Natural killer cell (primary cell): ENCODE measurements around the gene DHRS4. TPM values are rescaled to one million over a fixed set of nuclear protein-coding genes. Genes with fewer than 3 reads are reported as not detected.

ENCODE experiments used
- ATAC-seq, 3 donors: fragments of 150-1000 bp in 2 of 3; fragments of 200-7000 bp in 1 of 3; cut with Tn5 transposase; 1 replicate in 1 of 3; 2 replicates in 2 of 3; pipeline ENCODE4 v1.10.0; 2021; ENCODE audit warnings: mild to moderate bottlenecking in 2 of 3, moderate library complexity in 2 of 3
- DNase-seq, 2 donors: peaks; one replicate each; pipeline versions ENCODE4 v3.0.0 to v3.0.0-alpha.2; 2013 to 2021; ENCODE audit warnings: mixed read lengths in 1 of 2
- H3K27ac ChIP-seq: one replicate; pipeline ENCODE4 v1.5.1; 2013; ENCODE audit warnings: mild to moderate bottlenecking, low read length
- H3K27me3 ChIP-seq: one replicate; pipeline ENCODE4 v1.6.1; 2013; ENCODE audit warnings: low read length; ENCODE audit not compliant: control insufficient read depth, insufficient read depth
- H3K36me3 ChIP-seq: one replicate; pipeline ENCODE4 v1.6.1; 2013; ENCODE audit warnings: low read length; ENCODE audit not compliant: control insufficient read depth, insufficient read depth
- H3K4me1 ChIP-seq: one replicate; pipeline ENCODE4 v1.6.1; 2013; ENCODE audit warnings: low read length; ENCODE audit not compliant: control insufficient read depth, insufficient read depth
- H3K4me3 ChIP-seq: one replicate; pipeline ENCODE4 v1.5.1; 2013; ENCODE audit warnings: low read length
- H3K9me3 ChIP-seq: one replicate; pipeline ENCODE4 v1.6.1; 2013; ENCODE audit warnings: low read length; ENCODE audit not compliant: control insufficient read depth, insufficient read depth
- H3K27ac Mint-ChIP-seq, 2 donors: one replicate each; pipeline ENCODE4 v1.8.0; 2022; ENCODE audit warnings: mild to moderate bottlenecking in 2 of 2, mixed read lengths in 2 of 2, moderate library complexity in 1 of 2
- H3K27me3 Mint-ChIP-seq, 2 donors: one replicate each; pipeline ENCODE4 v1.8.0; 2022; ENCODE audit warnings: low read depth in 2 of 2, mixed read lengths in 2 of 2
- H3K36me3 Mint-ChIP-seq: one replicate; pipeline ENCODE4 v1.8.0; 2022; ENCODE audit warnings: mixed read lengths
- H3K4me1 Mint-ChIP-seq, 2 donors: one replicate each; pipeline ENCODE4 v1.8.0; 2022; ENCODE audit warnings: mixed read lengths in 2 of 2
- H3K4me3 Mint-ChIP-seq: one replicate; pipeline ENCODE4 v1.8.0; 2022; ENCODE audit warnings: mild to moderate bottlenecking, moderate library complexity, mixed read lengths
- H3K9me3 Mint-ChIP-seq, 2 donors: one replicate each; pipeline ENCODE4 v1.8.0; 2022; ENCODE audit warnings: mixed read lengths in 2 of 2
- CTCF ChIP-seq: fragments of 200-600 bp; IDR thresholded peaks from one replicate; pipeline ENCODE4 v1.8.0; 2022; ENCODE audit warnings: antibody characterized with exemption
- WGBS: methylation state at CpG from one replicate; pipeline ENCODE4 v1.1.7; 2013; ENCODE audit warnings: missing lambda C conversion rate; ENCODE audit not compliant: insufficient coverage; 5-methylcytosine and 5-hydroxymethylcytosine counted together
- intact Hi-C: fragments of 100-400 bp; cut with micrococcal nuclease; formaldehyde crosslinking; loops from one replicate; pipeline ENCODE4 v1.14.2; 2022
- total RNA-seq, 4 donors: library from RNA; stranded (reverse); fragments of 120-200 nt in 1 of 4; gene quantifications; one replicate each; pipeline versions ENCODE4 v1.2.3 to v1.2.4, GENCODE V29; 2013 to 2022

The DHRS4 gene
- total RNA-seq, 3 donors from 2014 or later (not counting 1 experiment from before 2014, with no cell fraction given), result 7.5 to 10.1 (median 9.9) TPM

DNA sequence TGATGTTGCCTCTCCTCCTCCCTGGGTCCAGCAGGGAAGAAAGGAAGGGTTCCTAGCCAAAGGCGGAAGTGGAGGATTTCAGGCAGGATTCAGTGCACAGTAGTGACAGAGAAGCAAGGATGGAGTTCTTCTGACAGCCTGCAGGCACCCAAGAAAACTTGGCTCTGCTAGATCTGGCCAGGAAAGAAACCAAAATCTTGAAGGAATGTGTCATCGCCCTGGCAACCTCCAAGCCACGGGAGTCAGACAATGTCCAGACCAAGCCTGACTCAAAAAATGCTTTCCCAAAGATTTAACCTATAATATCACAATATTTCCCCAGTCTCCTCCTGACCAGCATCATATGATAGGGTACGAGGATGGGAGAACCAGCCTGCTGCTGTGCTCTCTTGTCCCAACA lies 22.8 kb upstream of the DHRS4 start:
- Histone ChIP-seq H3K9me3 (no peaks in the 10 kb centered on the region), H3K36me3 (no peaks in the 10 kb centered on the region), H3K27me3 (no peaks in the 10 kb centered on the region), H3K4me1 (no peaks in the 10 kb centered on the region), H3K4me3 (no peak overlapping the region), H3K27ac (no peak overlapping the region)
- no peaks in the 10 kb centered on the region for H3K36me3 Mint-ChIP-seq
- 85% methylated on average over 4 of the region's 4 CpGs for WGBS
- no peak for DNase-seq
- H3K4me1 Mint-ChIP-seq, result no peaks in the 10 kb centered on the region
- no peak overlapping the region for H3K27ac Mint-ChIP-seq
- no peak overlapping the region for H3K4me3 Mint-ChIP-seq
- peaks cover 0 to 3% of the 10 kb centered on the region in 2 donors for H3K27me3 Mint-ChIP-seq
- intact Hi-C loops, result loop anchor here (1.0 kb wide), 1 partner anchor 341 kb away; no protein-coding TSS in a partner anchor
- no peak for TF ChIP-seq CTCF
- no peak for ATAC-seq
- no peaks in the 10 kb centered on the region for H3K9me3 Mint-ChIP-seq

DNA sequence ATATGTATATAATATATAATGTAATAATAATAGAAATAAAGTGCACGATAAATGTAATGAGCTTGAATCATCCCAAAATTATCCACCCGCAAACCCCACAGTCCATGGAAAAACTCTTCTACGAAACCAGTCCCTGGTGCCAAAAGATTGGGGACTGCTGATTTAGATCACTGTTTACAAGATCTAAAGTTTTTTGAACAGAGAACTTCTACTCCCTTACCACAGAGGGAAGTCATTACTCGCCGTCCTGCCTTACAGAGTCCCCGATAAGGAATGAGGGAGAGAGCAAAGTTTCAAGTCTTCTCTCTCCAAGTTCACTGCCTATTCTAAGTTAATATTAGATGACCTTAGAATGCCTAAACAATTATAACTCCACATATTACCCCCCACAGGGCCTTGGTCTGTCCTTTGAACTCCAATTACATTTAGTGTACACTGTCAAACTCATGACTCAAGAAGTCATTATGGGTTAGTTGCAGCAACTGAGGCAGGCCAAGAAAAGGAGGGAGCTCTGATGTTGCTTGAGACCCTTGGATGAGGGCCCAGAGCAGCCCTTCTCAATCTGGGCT lies 21.8 kb upstream of the DHRS4 start:
- WGBS, result 62% methylated on average over 4 of the region's 6 CpGs
- H3K9me3 Mint-ChIP-seq, result no peaks in the 10 kb centered on the region
- no peak for ATAC-seq

GRCh38 chr14:23932639-23933038 lies 20.9 kb upstream of the DHRS4 start:
- H3K9me3 ChIP-seq, result no peaks in the 10 kb centered on the region
- intact Hi-C loops, result no loop called here
- no peaks in the 10 kb centered on the region for H3K36me3 ChIP-seq
- Mint-ChIP-seq H3K27me3 (no peaks in the 10 kb centered on the region), H3K27ac (no peak overlapping the region), H3K4me1 (no peaks in the 10 kb centered on the region), H3K36me3 (no peaks in the 10 kb centered on the region), H3K4me3 (no peak overlapping the region), H3K9me3 (no peaks in the 10 kb centered on the region)
- ATAC-seq (no peak), DNase-seq (no peak)
- H3K27me3 ChIP-seq, result no peaks in the 10 kb centered on the region
- no peak overlapping the region for H3K27ac ChIP-seq
- H3K4me3 ChIP-seq, result no peak overlapping the region
- WGBS, result 78% methylated on average over 3 of the region's 3 CpGs
- no peaks in the 10 kb centered on the region for H3K4me1 ChIP-seq
- TF ChIP-seq CTCF, result no peak

More for the DNA sequence above, 21.8 kb upstream of the DHRS4 start:
- no peaks in the 10 kb centered on the region for H3K4me1 ChIP-seq
- no peak overlapping the region for H3K4me3 ChIP-seq
- Mint-ChIP-seq H3K27me3 (peaks cover 0 to 2% of the 10 kb centered on the region in 2 donors), H3K4me1 (no peaks in the 10 kb centered on the region), H3K4me3 (no peak overlapping the region), H3K36me3 (no peaks in the 10 kb centered on the region), H3K27ac (no peak overlapping the region)
- H3K27me3 ChIP-seq, result no peaks in the 10 kb centered on the region
- H3K36me3 ChIP-seq, result no peaks in the 10 kb centered on the region
- no peak overlapping the region for H3K27ac ChIP-seq
- H3K9me3 ChIP-seq, result no peaks in the 10 kb centered on the region
- no peak for TF ChIP-seq CTCF
- no peak for DNase-seq
- intact Hi-C loops, result no loop called here

GRCh38 chr14:23933108-23933741 lies 20.3 kb upstream of the DHRS4 start:
- no peak overlapping the region for H3K4me3 Mint-ChIP-seq
- no peaks in the 10 kb centered on the region for H3K9me3 ChIP-seq
- H3K4me1 Mint-ChIP-seq, result no peaks in the 10 kb centered on the region
- no peaks in the 10 kb centered on the region for H3K36me3 ChIP-seq
- H3K36me3 Mint-ChIP-seq, result no peaks in the 10 kb centered on the region
- no peak overlapping the region for H3K27ac ChIP-seq
- TF ChIP-seq CTCF, result no peak
- H3K27ac Mint-ChIP-seq, result no peak overlapping the region
- no peak overlapping the region for H3K4me3 ChIP-seq
- no peaks in the 10 kb centered on the region for H3K27me3 Mint-ChIP-seq
- no peak for DNase-seq
- intact Hi-C loops, result no loop called here
- WGBS, result 96% methylated on average over 4 of the region's 4 CpGs
- H3K4me1 ChIP-seq, result no peaks in the 10 kb centered on the region
- ATAC-seq, result no peak
- H3K9me3 Mint-ChIP-seq, result no peaks in the 10 kb centered on the region
- no peaks in the 10 kb centered on the region for H3K27me3 ChIP-seq
